Hepatocyte (in vitro differentiated cells): ENCODE data around the gene RGS10.

Source experiments
- EZH2 ChIP-seq: fragments of 200-600 bp; sonication (generic); IDR thresholded peaks from 2 replicates; pipeline ENCODE4 v1.6.1; 2016; ENCODE audit warnings: antibody characterized with exemption, mild to moderate bottlenecking, borderline replicate concordance
- TF ChIP-seq, protein P1 (sequence below): fragments of 200-600 bp; sonication (generic); IDR thresholded peaks from 2 replicates; pipeline ENCODE4 v1.5.1; 2016; ENCODE audit warnings: antibody characterized with exemption, mild to moderate bottlenecking; ENCODE audit not compliant: poor library complexity

DNA sequence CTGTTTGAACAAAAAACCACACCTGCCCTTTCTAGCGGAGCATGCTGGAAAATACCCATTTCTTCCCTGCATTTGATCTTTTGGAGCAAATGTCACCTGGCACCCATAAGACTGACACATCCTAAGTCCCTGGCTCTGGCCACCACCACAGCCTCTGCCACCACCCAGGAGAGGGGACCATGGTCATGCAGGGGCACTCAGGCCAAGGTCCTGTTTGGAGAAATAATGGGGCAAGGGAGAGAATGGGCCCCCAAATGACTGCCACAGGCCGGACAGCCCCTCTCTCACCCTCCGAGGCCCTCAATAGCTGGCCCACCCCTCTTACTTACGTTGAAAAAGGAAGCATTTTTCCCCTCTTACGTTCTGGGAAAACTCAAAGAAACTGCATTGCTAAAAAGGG, 35.4 kb downstream of the RGS10 start:
- TF ChIP-seq, protein P1, sequence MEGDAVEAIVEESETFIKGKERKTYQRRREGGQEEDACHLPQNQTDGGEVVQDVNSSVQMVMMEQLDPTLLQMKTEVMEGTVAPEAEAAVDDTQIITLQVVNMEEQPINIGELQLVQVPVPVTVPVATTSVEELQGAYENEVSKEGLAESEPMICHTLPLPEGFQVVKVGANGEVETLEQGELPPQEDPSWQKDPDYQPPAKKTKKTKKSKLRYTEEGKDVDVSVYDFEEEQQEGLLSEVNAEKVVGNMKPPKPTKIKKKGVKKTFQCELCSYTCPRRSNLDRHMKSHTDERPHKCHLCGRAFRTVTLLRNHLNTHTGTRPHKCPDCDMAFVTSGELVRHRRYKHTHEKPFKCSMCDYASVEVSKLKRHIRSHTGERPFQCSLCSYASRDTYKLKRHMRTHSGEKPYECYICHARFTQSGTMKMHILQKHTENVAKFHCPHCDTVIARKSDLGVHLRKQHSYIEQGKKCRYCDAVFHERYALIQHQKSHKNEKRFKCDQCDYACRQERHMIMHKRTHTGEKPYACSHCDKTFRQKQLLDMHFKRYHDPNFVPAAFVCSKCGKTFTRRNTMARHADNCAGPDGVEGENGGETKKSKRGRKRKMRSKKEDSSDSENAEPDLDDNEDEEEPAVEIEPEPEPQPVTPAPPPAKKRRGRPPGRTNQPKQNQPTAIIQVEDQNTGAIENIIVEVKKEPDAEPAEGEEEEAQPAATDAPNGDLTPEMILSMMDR, result no peak
- TF ChIP-seq EZH2, result no peak
